Neutrophil (primary cell): ENCODE data around the gene DAPK1.

Source experiments
- H3K27ac ChIP-seq: fragments of 200-600 bp; sonication (generic); 2 replicates; pipeline ENCODE4 v1.5.1; 2016; ENCODE audit warnings: mild to moderate bottlenecking, moderate library complexity
- H3K27me3 ChIP-seq: fragments of 200-600 bp; sonication (generic); 2 replicates; pipeline ENCODE4 v1.6.0; 2016; ENCODE audit warnings: mild to moderate bottlenecking
- H3K36me3 ChIP-seq: fragments of 200-600 bp; sonication (generic); 2 replicates; pipeline ENCODE4 v1.5.1; 2017
- H3K4me1 ChIP-seq, 2 experiments: fragments of 200-600 bp in 1 of 2; sonication (generic) in 1 of 2; 1 replicate in 1 of 2; 2 replicates in 1 of 2; pipeline versions ENCODE4 v1.5.1 to v1.6.1; 2013 to 2016; ENCODE audit warnings: low read depth in 1 of 2, low read length in 1 of 2, mild to moderate bottlenecking in 1 of 2, moderate library complexity in 1 of 2; ENCODE audit not compliant: control insufficient read depth in 1 of 2, insufficient read depth in 1 of 2
- H3K4me3 ChIP-seq, 2 experiments: fragments of 200-600 bp in 1 of 2; sonication (generic) in 1 of 2; 1 replicate in 1 of 2; 2 replicates in 1 of 2; pipeline ENCODE4 v1.5.1; 2013 to 2016; ENCODE audit warnings: low read depth in 1 of 2, low read length in 1 of 2, mild to moderate bottlenecking in 1 of 2, moderate library complexity in 1 of 2
- H3K9me3 ChIP-seq: fragments of 200-600 bp; sonication (generic); 2 replicates; pipeline ENCODE4 v1.5.1; 2016
- TF ChIP-seq, protein P1 (sequence below): fragments of 200-600 bp; sonication (generic); IDR thresholded peaks from 2 replicates; pipeline ENCODE4 v1.5.1; 2016; ENCODE audit warnings: antibody characterized with exemption

DAPK1 gene

GRCh38 chr9:87602933-87603643, 105.4 kb downstream of the DAPK1 start:
- Histone ChIP-seq H3K36me3 (no peaks in the 10 kb centered on the region), H3K27me3 (peaks cover 5% of the 10 kb centered on the region), H3K9me3 (peaks cover 14% of the 10 kb centered on the region), H3K4me3 (no peak overlapping the region), H3K4me1 (peaks cover 29 to 31% of the 10 kb centered on the region in 2 experiments), H3K27ac (no peak overlapping the region)
- TF ChIP-seq, protein P1, sequence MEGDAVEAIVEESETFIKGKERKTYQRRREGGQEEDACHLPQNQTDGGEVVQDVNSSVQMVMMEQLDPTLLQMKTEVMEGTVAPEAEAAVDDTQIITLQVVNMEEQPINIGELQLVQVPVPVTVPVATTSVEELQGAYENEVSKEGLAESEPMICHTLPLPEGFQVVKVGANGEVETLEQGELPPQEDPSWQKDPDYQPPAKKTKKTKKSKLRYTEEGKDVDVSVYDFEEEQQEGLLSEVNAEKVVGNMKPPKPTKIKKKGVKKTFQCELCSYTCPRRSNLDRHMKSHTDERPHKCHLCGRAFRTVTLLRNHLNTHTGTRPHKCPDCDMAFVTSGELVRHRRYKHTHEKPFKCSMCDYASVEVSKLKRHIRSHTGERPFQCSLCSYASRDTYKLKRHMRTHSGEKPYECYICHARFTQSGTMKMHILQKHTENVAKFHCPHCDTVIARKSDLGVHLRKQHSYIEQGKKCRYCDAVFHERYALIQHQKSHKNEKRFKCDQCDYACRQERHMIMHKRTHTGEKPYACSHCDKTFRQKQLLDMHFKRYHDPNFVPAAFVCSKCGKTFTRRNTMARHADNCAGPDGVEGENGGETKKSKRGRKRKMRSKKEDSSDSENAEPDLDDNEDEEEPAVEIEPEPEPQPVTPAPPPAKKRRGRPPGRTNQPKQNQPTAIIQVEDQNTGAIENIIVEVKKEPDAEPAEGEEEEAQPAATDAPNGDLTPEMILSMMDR = no peak

- Histone ChIP-seq H3K4me1 (peaks cover 29 to 31% of the 10 kb centered on the region in 2 experiments), H3K36me3 (no peaks in the 10 kb centered on the region), H3K27me3 (peaks cover 5% of the 10 kb centered on the region), H3K27ac (no peak overlapping the region), H3K9me3 (peaks cover 14% of the 10 kb centered on the region), H3K4me3 (no peak overlapping the region)
- TF ChIP-seq, protein P1 = no peak
Observed at GRCh38 chr9:87603854-87604490, 106.3 kb downstream of the DAPK1 start.

GRCh38 chr9:87604886-87605588, 107.4 kb downstream of the DAPK1 start:
- H3K4me3 ChIP-seq = no peak overlapping the region

DNA sequence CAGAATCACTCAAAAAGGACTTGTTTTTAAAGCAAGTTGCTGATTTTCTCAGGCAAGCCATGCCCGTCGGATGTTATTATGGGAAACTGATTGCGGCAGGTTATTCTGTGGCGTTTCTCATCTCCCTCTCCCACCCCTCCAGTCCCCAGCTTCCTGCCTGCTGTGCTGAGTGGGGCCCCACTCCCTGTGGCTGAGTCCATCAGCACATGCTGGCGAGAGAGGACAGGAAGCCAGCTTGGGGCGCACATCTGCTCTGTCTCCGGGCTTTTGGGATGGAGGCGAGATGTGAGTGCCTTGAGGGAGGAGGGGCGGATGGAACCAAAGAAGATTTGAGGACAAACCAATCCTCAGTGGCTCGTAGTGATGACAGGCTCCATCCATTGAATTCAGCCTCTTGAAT, 108.0 kb downstream of the DAPK1 start:
- Histone ChIP-seq H3K4me1 (peaks cover 24 to 28% of the 10 kb centered on the region in 2 experiments), H3K9me3 (peaks cover 14% of the 10 kb centered on the region), H3K27ac (no peak overlapping the region), H3K4me3 (no peak overlapping the region), H3K36me3 (no peaks in the 10 kb centered on the region), H3K27me3 (peaks cover 5% of the 10 kb centered on the region)
- TF ChIP-seq, protein P1 = no peak

More at GRCh38 chr9:87604886-87605588, 107.4 kb downstream of the DAPK1 start:
- Histone ChIP-seq H3K36me3 (no peaks in the 10 kb centered on the region), H3K27ac (no peak overlapping the region), H3K4me1 (peaks cover 29 to 31% of the 10 kb centered on the region in 2 experiments), H3K9me3 (peaks cover 14% of the 10 kb centered on the region), H3K27me3 (peaks cover 5% of the 10 kb centered on the region)
- TF ChIP-seq, protein P1 = no peak

DNA sequence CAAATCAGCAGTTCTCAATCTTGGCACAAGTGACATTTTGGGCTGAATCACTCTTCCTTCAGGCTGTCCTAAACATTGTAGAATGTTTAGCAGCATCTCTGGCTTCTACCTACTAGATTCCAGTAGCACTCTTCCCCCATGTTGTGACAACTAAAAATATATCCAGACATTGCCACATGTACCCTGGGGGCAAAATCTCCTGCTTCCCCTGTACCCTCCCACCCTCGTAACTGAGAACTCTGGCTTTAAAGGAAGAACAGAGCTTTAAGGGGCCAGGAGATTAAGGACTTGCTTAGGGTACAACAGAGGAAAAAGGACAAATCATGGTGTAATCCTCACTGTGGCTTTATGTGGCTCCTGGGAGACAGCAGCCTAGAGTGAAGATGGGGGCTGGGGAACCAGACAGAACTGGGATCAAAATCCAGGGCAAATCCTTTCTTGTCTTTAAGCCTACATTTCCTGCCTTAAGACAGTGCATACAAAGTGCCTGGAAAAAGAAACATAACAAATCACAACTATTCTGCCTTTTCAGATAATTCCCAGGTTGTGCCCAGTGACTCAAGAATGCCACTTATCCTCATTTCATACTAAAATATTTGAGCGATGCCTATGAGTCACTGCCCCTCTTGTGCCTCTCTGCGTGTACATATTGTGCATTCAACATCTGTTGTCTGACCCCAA, 109.3 kb downstream of the DAPK1 start:
- peaks cover 24 to 27% of the 10 kb centered on the region in 2 experiments for H3K4me1 ChIP-seq
- H3K27me3 ChIP-seq = peaks cover 5% of the 10 kb centered on the region
- H3K4me3 ChIP-seq = no peak overlapping the region
- peaks cover 14% of the 10 kb centered on the region for H3K9me3 ChIP-seq
- no peaks in the 10 kb centered on the region for H3K36me3 ChIP-seq
- peak overlapping the region; percentile 53 for H3K27ac ChIP-seq
- TF ChIP-seq, protein P1 = no peak
